Fibroblast of lung (primary cell): Measurements from ENCODE around the gene PYHIN1. TPM values are rescaled to one million over a fixed set of nuclear protein-coding genes. Genes with fewer than 3 reads are reported as not detected.

Experiments
- DNase-seq, 2 donors: peaks; one replicate each; pipeline versions ENCODE4 v3.0.0 to v3.0.0-alpha.2; 2010; ENCODE audit warnings: low read depth in 2 of 2
- H2AFZ ChIP-seq: 2 replicates; pipeline ENCODE4 v1.5.1; 2012; ENCODE audit warnings: low read length, control low read depth, inconsistent platforms
- H3K27ac ChIP-seq: 2 replicates; pipeline ENCODE4 v1.5.1; 2011; ENCODE audit warnings: low read length, control low read depth; ENCODE audit not compliant: insufficient read depth
- H3K27me3 ChIP-seq: 2 replicates; pipeline ENCODE4 v1.5.1; 2011; ENCODE audit warnings: mild to moderate bottlenecking, low read length; ENCODE audit not compliant: control insufficient read depth, insufficient read depth
- H3K36me3 ChIP-seq: 2 replicates; pipeline ENCODE4 v1.5.1; 2011; ENCODE audit warnings: low read length; ENCODE audit not compliant: control insufficient read depth, insufficient read depth
- H3K4me1 ChIP-seq: 2 replicates; pipeline ENCODE4 v1.5.1; 2011; ENCODE audit warnings: low read length; ENCODE audit not compliant: control insufficient read depth, insufficient read depth; ENCODE audit errors: extremely low read depth
- H3K4me2 ChIP-seq: 2 replicates; pipeline ENCODE4 v1.5.1; 2011; ENCODE audit warnings: low read length, control low read depth; ENCODE audit not compliant: insufficient read depth; ENCODE audit errors: extremely low read depth
- H3K4me3 ChIP-seq, 4 experiments: fragments of 200-600 bp in 1 of 4; sonication (generic) in 1 of 4; replicated peaks in 1 of 4; 2 replicates each; pipeline ENCODE4 v1.5.1; 2011 to 2016; ENCODE audit warnings: low read length in 4 of 4, low read depth in 3 of 4, mild to moderate bottlenecking in 3 of 4, control low read depth in 2 of 4, inconsistent platforms in 1 of 4, mixed read lengths in 1 of 4; ENCODE audit not compliant: insufficient read depth in 1 of 4; ENCODE audit errors: control extremely low read depth in 1 of 4
- H3K79me2 ChIP-seq: 2 replicates; pipeline ENCODE4 v1.5.1; 2012; ENCODE audit warnings: mild to moderate bottlenecking, low read length, inconsistent platforms; ENCODE audit not compliant: control insufficient read depth, insufficient read depth
- H3K9ac ChIP-seq: 2 replicates; pipeline ENCODE4 v1.5.1; 2011; ENCODE audit warnings: mild to moderate bottlenecking, low read length, control low read depth; ENCODE audit not compliant: insufficient read depth
- H3K9me3 ChIP-seq: 2 replicates; pipeline ENCODE4 v1.5.1; 2012; ENCODE audit warnings: low read depth, low read length; ENCODE audit not compliant: control insufficient read depth, insufficient read depth
- H4K20me1 ChIP-seq: 2 replicates; pipeline ENCODE4 v1.5.1; 2011; ENCODE audit warnings: low read length; ENCODE audit not compliant: control insufficient read depth, insufficient read depth; ENCODE audit errors: extremely low read depth
- CTCF ChIP-seq, 2 donors: IDR thresholded peaks in 1 of 2; conservative IDR thresholded peaks in 1 of 2; 1 replicate in 1 of 2; 2 replicates in 1 of 2; pipeline ENCODE4 v1.5.1; 2011 to 2012; ENCODE audit warnings: low read length in 2 of 2, control low read depth in 1 of 2, inconsistent platforms in 1 of 2, low read depth in 1 of 2, mild to moderate bottlenecking in 1 of 2
- EZH2 ChIP-seq: IDR thresholded peaks from 2 replicates; pipeline ENCODE4 v1.5.1; 2012; ENCODE audit warnings: low read length, control low read depth, mild to moderate bottlenecking; ENCODE audit errors: missing control alignments
- polyA plus RNA-seq, 2 donors: library from polyadenylated mRNA; depleted of rRNA in 1 of 2; stranded (reverse) in 1 of 2; unstranded in 1 of 2; fragments of >200 nt; gene quantifications; 2 replicates each; pipeline ENCODE4 v1.2.1, GENCODE V29; 2011 to 2012; ENCODE audit warnings: missing spikeins in 1 of 2
- total RNA-seq: library from RNA; depleted of rRNA; stranded (reverse); fragments of >200 nt; gene quantifications from 2 replicates; pipeline ENCODE4 v1.2.1, GENCODE V29; 2014

PYHIN1 gene
- total and polyA plus RNA-seq, 2 donors (not counting 1 experiment from before 2014, with no cell fraction given) = not detected

DNA sequence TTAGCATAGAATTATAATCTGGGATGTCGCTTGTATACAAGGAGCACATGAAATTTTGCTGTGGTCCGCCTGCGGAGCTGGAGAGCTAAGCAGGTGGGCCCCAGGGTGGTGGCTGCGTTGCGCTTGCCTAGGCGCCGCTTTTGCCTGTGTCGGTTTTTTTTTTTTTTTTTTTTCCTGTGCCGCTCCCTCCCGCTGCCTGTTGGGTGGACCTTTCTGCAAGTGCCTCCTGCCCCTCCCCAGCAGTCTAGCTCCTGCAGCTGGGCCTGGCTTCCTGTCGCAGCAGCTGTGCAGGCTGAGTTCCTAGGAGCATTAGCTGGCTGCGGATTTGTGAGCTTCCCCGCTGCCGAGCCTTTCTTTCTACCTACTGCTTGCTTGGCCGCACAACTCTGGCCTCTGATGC is 20.6 kb downstream of the PYHIN1 start:
- no peak overlapping the region for H2AFZ ChIP-seq
- no peak overlapping the region for H3K4me3 ChIP-seq
- no peaks in the 10 kb centered on the region for H3K4me1 ChIP-seq
- H4K20me1 ChIP-seq = no peaks in the 10 kb centered on the region
- no peaks in the 10 kb centered on the region for H3K36me3 ChIP-seq
- no peaks in the 10 kb centered on the region for H3K9me3 ChIP-seq
- H3K79me2 ChIP-seq = no peaks in the 10 kb centered on the region
- TF ChIP-seq EZH2 (no peak), CTCF (conservative IDR thresholded peaks at IDR 0.05 in 1 of 2, IDR thresholded peaks at IDR 0.05 in 1 of 2; ENCODE audit: low read depth in 1 of 2, low read length in 2 of 2) (no peak)
- no peak overlapping the region for H3K9ac ChIP-seq
- no peak overlapping the region for H3K27ac ChIP-seq
- no peak overlapping the region for H3K4me2 ChIP-seq
- DNase-seq = no peak
- H3K27me3 ChIP-seq = no peaks in the 10 kb centered on the region

DNA sequence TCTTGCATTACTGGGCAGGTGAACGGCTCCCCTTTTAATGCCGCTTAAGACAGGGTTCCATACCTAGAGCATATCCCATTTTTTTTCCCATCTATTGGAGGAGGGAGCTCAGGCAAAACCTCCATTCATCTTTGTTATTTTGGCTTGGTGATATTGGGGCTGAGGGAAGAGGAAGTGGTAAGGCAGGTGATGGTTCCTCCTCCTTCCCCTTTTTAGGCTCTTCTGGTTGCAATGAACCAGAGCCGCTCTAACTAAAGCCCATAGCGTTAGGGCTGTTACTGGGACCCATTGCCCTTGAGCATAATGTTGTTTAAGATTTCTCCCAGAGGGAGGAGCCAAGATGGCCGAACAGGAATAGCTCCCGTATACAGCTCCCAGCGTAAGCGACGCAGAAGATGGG is 21.1 kb downstream of the PYHIN1 start:
- Histone ChIP-seq H3K4me2 (no peak overlapping the region), H3K9me3 (no peaks in the 10 kb centered on the region), H2AFZ (no peak overlapping the region), H4K20me1 (no peaks in the 10 kb centered on the region), H3K79me2 (no peaks in the 10 kb centered on the region), H3K27me3 (no peaks in the 10 kb centered on the region), H3K27ac (no peak overlapping the region), H3K4me1 (no peaks in the 10 kb centered on the region), H3K36me3 (no peaks in the 10 kb centered on the region), H3K9ac (no peak overlapping the region), H3K4me3 (no peak overlapping the region)
- TF ChIP-seq CTCF (conservative IDR thresholded peaks at IDR 0.05 in 1 of 2, IDR thresholded peaks at IDR 0.05 in 1 of 2; ENCODE audit: low read depth in 1 of 2, low read length in 2 of 2) (no peak), EZH2 (no peak)
- DNase-seq = no peak

DNA sequence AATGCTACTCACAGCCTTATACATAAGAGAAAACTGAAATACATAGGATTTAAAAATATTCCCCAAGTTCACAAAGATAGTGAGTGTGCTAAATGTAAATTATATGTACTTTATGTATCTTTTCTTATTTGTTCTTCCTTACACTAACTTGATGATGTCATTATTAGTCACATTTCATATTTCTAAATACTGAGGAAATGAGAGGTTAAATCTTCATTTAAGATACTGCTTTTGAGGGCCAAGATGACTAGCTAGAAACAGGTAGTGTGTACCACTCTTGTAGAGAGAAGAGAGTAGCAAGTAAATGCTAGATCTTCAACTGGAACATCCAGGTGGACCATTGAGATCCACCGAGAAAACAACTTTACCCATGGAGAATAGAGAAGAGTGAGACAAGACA is 29.8 kb downstream of the PYHIN1 start:
- Histone ChIP-seq H3K27ac (no peak overlapping the region), H3K27me3 (no peaks in the 10 kb centered on the region), H3K4me1 (no peaks in the 10 kb centered on the region), H2AFZ (no peak overlapping the region), H4K20me1 (no peaks in the 10 kb centered on the region), H3K36me3 (no peaks in the 10 kb centered on the region), H3K4me2 (no peak overlapping the region), H3K9ac (no peak overlapping the region), H3K79me2 (no peaks in the 10 kb centered on the region), H3K9me3 (no peaks in the 10 kb centered on the region), H3K4me3 (no peak overlapping the region)
- TF ChIP-seq CTCF (conservative IDR thresholded peaks at IDR 0.05 in 1 of 2, IDR thresholded peaks at IDR 0.05 in 1 of 2; ENCODE audit: low read depth in 1 of 2, low read length in 2 of 2) (no peak), EZH2 (no peak)
- no peak for DNase-seq
